Uterus (tissue), 4 donors: ENCODE data around the gene RAB10. TPM values are rescaled to one million over a fixed set of nuclear protein-coding genes. Genes with fewer than 3 reads are reported as not detected.

Source experiments
- DNase-seq, 2 donors: peaks; one replicate each; pipeline ENCODE4 v3.0.0-alpha.2; 2019 to 2020
- H3K27ac ChIP-seq, 2 donors: fragments of 200-600 bp; sonication (generic); 1 replicate in 1 of 2; 2 replicates in 1 of 2; pipeline ENCODE4 v1.5.1; 2016 to 2018
- H3K27me3 ChIP-seq, 2 donors: fragments of 200-600 bp; sonication (generic); one replicate each; pipeline ENCODE4 v1.5.1; 2018 to 2019; ENCODE audit warnings: control low read depth in 1 of 2
- H3K36me3 ChIP-seq, 2 donors: fragments of 200-600 bp; sonication (generic); one replicate each; pipeline ENCODE4 v1.5.1; 2019; ENCODE audit warnings: control low read depth in 1 of 2
- H3K4me1 ChIP-seq, 2 donors: fragments of 200-600 bp; sonication (generic); one replicate each; pipeline ENCODE4 v1.5.1; 2018 to 2019; ENCODE audit warnings: control low read depth in 1 of 2
- H3K4me3 ChIP-seq, 2 donors: fragments of 200-600 bp; sonication (generic); 1 replicate in 1 of 2; 2 replicates in 1 of 2; pipeline ENCODE4 v1.5.1; 2018 to 2019; ENCODE audit warnings: mild to moderate bottlenecking in 1 of 2
- H3K9me3 ChIP-seq, 2 donors: fragments of 200-600 bp; sonication (generic); one replicate each; pipeline ENCODE4 v1.5.1; 2019; ENCODE audit warnings: control low read depth in 1 of 2
- POLR2A ChIP-seq, 2 donors: fragments of 450-650 bp; IDR thresholded peaks; one replicate each; pipeline ENCODE4 v1.6.1; 2016; ENCODE audit warnings: antibody characterized with exemption in 2 of 2, mild to moderate bottlenecking in 1 of 2, moderate library complexity in 1 of 2
- intact Hi-C: fragments of 100-400 bp; cut with DNase I; formaldehyde crosslinking; loops from one replicate; pipeline ENCODE4 v1.15.1; 2023; ENCODE audit warnings: low total_unique reads
- total RNA-seq, 4 donors: library from RNA; depleted of rRNA in 3 of 4; stranded (reverse); fragments of >200 nt in 3 of 4; gene quantifications; one replicate each; pipeline versions ENCODE4 v1.1.0 to v1.2.4, GENCODE V29; 2014 to 2023
- TF ChIP-seq, protein P1 (sequence below), 4 experiments: fragments of 200-600 bp in 2 of 4; fragments of 450-650 bp in 2 of 4; sonication (generic) in 2 of 4; IDR thresholded peaks; one replicate each; pipeline ENCODE4 v1.5.1; 2016 to 2019; ENCODE audit warnings: antibody characterized with exemption in 4 of 4, mild to moderate bottlenecking in 2 of 4, moderate library complexity in 1 of 4
- donor health status: DM: yes; HTN: yes; CAD: no.

RAB10 gene
- total RNA-seq, 4 donors from 2014 or later = 45.9 to 219 (median 97.1) TPM

DNA sequence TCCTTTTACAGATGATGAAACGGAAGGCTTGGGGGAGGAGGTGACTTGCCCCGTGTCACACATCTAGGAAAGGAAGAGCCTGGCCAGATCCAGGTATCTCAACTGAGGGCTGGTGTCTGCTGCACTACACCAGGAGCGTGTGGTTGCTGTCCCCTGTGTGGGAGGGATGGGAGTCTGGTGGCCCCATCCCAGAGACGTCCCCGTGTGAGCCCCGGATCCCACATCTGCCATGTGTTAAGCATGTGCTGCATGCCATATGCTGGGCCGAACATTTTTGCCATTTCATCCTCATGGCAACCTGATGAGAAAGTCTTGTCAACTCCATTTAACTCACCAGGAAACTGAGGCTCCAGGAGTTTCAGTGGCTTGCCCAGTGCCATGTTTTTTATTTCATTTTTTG is 143.2 kb downstream of the RAB10 start:
- intact Hi-C loops = no loop called here
- no peak for DNase-seq
- Histone ChIP-seq H3K27ac (no peak overlapping the region), H3K4me3 (no peak overlapping the region), H3K36me3 (no peaks in the 10 kb centered on the region), H3K4me1 (peaks cover 0 to 11% of the 10 kb centered on the region in 2 donors), H3K27me3 (peaks cover 17% of the 10 kb centered on the region in 2 donors), H3K9me3 (no peaks in the 10 kb centered on the region)
- TF ChIP-seq POLR2A (IDR thresholded peaks at IDR 0.05) = no peak
- TF ChIP-seq, protein P1, sequence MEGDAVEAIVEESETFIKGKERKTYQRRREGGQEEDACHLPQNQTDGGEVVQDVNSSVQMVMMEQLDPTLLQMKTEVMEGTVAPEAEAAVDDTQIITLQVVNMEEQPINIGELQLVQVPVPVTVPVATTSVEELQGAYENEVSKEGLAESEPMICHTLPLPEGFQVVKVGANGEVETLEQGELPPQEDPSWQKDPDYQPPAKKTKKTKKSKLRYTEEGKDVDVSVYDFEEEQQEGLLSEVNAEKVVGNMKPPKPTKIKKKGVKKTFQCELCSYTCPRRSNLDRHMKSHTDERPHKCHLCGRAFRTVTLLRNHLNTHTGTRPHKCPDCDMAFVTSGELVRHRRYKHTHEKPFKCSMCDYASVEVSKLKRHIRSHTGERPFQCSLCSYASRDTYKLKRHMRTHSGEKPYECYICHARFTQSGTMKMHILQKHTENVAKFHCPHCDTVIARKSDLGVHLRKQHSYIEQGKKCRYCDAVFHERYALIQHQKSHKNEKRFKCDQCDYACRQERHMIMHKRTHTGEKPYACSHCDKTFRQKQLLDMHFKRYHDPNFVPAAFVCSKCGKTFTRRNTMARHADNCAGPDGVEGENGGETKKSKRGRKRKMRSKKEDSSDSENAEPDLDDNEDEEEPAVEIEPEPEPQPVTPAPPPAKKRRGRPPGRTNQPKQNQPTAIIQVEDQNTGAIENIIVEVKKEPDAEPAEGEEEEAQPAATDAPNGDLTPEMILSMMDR (IDR thresholded peaks at IDR 0.05) = no peak

DNA sequence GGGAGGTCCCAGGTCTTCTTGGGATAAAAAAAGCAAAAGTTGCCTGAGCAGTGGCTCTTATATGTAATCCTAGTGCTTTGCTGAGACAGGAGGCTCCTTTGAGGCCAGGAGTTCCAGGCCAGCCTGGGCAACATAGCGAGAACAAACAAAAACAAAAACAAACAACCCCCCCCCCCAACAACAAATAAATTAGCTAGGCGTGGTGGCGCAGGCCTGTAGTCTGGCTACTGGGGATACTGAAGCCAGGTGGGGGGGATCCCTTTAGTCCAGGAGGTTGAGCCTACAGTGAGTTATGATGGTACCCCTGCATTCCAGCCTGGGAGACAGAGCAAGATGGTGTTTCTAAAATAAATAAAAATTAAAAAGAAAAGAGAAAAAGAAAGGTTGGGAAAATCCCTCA is 144.4 kb downstream of the RAB10 start:
- H3K4me1 ChIP-seq = peaks cover 0 to 9% of the 10 kb centered on the region in 2 donors
- intact Hi-C loops = no loop called here
- no peaks in the 10 kb centered on the region for H3K36me3 ChIP-seq
- no peak for TF ChIP-seq POLR2A (IDR thresholded peaks at IDR 0.05)
- TF ChIP-seq, protein P1 (IDR thresholded peaks at IDR 0.05) = no peak
- H3K4me3 ChIP-seq = no peak overlapping the region
- peaks cover 11 to 16% of the 10 kb centered on the region in 2 donors for H3K27me3 ChIP-seq
- no peaks in the 10 kb centered on the region for H3K9me3 ChIP-seq
- H3K27ac ChIP-seq = no peak overlapping the region
- no peak for DNase-seq

DNA sequence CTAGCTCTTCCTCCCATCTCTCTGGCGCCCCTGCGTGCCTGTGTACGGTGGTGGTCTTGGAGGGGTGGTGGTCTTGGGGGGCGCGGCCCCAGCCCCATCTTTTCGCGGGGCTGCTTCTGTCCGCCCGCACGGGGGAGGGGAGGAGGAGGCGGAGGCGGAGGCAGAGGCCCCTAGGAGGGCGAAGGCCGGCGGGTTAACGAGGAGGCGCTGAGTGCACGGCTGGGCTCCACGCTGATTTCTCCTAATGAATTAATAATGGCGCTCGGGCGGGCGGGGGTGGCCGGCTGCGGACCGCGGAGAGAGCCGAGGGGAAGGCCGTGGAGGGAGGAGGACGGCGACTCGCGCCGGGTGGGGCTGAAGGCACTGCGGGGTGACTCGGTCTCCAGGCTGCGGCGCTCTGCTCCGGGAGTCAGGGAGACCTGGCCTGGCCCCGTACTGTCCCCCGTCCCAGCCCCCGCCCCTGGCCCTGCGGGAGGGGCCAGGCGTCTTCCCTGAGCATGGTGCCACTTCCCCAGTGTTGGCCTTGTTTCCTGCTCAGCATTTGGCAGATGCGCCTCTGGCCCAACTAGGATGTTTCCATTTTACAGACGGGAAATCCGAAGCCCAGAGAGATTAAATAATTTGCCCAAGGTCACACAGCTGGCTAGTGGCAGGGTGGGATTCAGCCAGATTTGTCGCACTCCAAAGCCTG is 145.0 kb downstream of the RAB10 start:
- Histone ChIP-seq H3K27ac (no peak overlapping the region), H3K36me3 (no peaks in the 10 kb centered on the region)

DNA sequence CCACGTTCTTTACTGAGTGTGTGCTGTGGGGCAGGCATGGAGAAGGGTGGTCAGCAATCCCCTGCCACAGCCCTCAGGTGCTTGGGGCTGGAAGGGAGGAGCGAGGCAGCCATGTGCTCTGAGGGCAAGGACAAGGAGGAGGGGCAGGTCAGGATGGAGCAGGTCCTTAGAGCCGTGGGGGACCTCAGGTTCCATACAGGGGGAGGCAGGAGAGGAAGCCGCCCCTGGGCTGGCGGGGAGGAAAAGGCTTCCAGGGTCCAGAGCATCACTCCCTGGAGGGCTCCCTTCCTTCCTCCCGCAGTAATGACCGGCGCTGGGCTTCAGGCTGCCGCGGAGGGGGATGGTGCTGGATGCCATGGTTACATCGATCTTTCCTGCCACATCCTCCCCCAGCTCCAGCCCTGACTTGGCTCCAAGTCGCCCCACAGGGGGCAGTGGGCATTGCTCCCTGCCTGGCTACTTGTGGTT is 145.6 kb downstream of the RAB10 start:
- Histone ChIP-seq H3K36me3 (no peaks in the 10 kb centered on the region), H3K27ac (no peak overlapping the region), H3K27me3 (peaks cover 0 to 4% of the 10 kb centered on the region in 2 donors), H3K4me1 (no peaks in the 10 kb centered on the region), H3K4me3 (peak overlapping the region in 1 of 2 donors; percentile 43), H3K9me3 (no peaks in the 10 kb centered on the region)
- TF ChIP-seq, protein P1 (IDR thresholded peaks at IDR 0.05) = no peak
- no peak for TF ChIP-seq POLR2A (IDR thresholded peaks at IDR 0.05)
- intact Hi-C loops = no loop called here
- DNase-seq = no peak

More for the DNA sequence above, 145.0 kb downstream of the RAB10 start:
- DNase-seq = no peak
- Histone ChIP-seq H3K4me1 (peaks cover 0 to 2% of the 10 kb centered on the region in 2 donors), H3K9me3 (no peaks in the 10 kb centered on the region), H3K4me3 (peak overlapping the region; percentile 13 to 43), H3K27me3 (peaks cover 5 to 10% of the 10 kb centered on the region in 2 donors)
- TF ChIP-seq, protein P1 (IDR thresholded peaks at IDR 0.05) = no peak
- TF ChIP-seq POLR2A (IDR thresholded peaks at IDR 0.05) = no peak
- intact Hi-C loops = no loop called here

DNA sequence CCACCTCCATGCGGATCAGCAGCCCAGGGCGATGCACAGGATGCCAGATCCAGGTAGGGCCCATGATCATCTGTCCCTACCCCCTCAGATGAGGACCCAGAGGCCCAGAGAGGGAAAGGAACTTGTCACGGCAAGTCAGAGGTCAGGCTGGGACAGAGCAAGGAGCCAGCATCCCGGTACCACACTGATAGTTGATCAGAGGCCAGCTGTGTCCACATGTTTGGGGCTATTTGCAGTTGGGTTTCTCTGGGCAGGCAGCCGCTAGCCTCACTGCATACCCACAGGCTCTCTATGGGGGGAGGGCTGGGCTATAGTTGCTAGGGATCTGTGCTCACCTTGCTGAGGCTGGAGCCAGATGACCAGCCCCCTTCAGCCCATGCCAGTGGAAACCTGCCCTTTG is 148.6 kb downstream of the RAB10 start:
- H3K9me3 ChIP-seq = no peaks in the 10 kb centered on the region
- H3K27ac ChIP-seq = no peak overlapping the region
- intact Hi-C loops = loop anchor here (10.0 kb wide), 1 partner anchor 198 kb away; the partner anchor contains the start of gene KIF3C
- H3K36me3 ChIP-seq = no peaks in the 10 kb centered on the region
- no peaks in the 10 kb centered on the region for H3K27me3 ChIP-seq
- no peak for DNase-seq
- no peaks in the 10 kb centered on the region for H3K4me1 ChIP-seq
- TF ChIP-seq POLR2A (IDR thresholded peaks at IDR 0.05) = no peak
- TF ChIP-seq, protein P1 (IDR thresholded peaks at IDR 0.05) = no peak
- no peak overlapping the region for H3K4me3 ChIP-seq
